Left renal cortex interstitium (tissue), 4 donors: ENCODE data around the gene VPS54. TPM values are rescaled to one million over a fixed set of nuclear protein-coding genes. Genes with fewer than 3 reads are reported as not detected.
A peak's percentile ranks its signal among the peaks of the same experiment; 100 is the strongest.
"Not testable (repeated sequence)": the region's sequence is repeated elsewhere in the genome, so short reads cannot be mapped to it uniquely, and the experiment has no call there.

Experiments
- DNase-seq, 4 donors: peaks; one replicate each; pipeline ENCODE4 v3.0.0-alpha.2; 2013; ENCODE audit warnings: low read depth in 4 of 4, low spot score in 2 of 4, missing footprints in 1 of 4
- polyA plus RNA-seq, 4 donors: library from polyadenylated mRNA; unstranded; fragments of 120-200 nt; gene quantifications; one replicate each; pipeline ENCODE4 v1.2.1, GENCODE V29; 2013; ENCODE audit not compliant: insufficient read length in 4 of 4

Gene VPS54
- polyA plus RNA-seq, 4 donors, result 42.8 to 52.9 (median 47.3) TPM

GRCh38 chr2:63849381-63850203 lies 169.6 kb downstream of the VPS54 start:
- DNase-seq, result peak in 1 of 4 donors; percentile 17

DNA sequence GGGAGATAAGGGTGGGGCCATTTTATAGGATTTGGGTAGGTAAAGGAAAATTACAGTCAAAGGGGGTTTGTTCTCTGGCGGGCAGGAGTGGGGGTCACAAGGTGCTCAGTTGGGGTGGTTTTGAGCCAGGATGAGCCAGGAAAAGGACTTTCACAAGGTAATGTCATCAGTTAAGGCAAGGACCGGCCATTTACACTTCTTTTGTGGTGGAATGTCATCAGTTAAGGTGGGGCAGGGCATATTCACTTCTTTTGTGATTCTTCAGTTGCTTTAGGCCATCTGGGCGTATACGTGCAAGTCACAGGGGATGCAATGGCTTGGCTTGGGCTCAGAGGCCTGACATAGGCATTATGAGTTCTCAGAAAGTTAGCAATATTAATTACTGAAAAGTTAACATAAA lies 171.7 kb downstream of the VPS54 start:
- not testable (repeated sequence) for DNase-seq

DNA sequence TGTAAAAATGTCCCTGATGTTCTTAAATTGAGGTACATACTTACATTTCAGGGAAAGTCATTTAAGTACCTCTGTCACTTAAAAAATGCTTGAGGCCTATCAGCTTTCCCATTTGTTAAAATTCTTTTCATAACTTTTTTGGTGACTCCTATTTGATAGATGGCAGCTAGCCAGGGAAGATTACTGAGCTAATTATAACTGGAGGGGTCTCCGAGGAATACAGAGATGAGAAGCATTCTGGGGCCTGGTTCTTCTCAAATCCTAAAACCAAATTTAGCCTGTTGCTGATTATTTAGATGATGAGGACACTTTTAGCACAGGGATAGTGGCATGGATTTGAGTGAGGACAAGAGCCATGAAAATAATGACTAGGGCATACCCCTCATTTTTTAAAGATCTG lies 172.7 kb downstream of the VPS54 start:
- DNase-seq, result no peak

GRCh38 chr2:63845866-63846265 lies 173.4 kb downstream of the VPS54 start:
- DNase-seq, result no peak

DNA sequence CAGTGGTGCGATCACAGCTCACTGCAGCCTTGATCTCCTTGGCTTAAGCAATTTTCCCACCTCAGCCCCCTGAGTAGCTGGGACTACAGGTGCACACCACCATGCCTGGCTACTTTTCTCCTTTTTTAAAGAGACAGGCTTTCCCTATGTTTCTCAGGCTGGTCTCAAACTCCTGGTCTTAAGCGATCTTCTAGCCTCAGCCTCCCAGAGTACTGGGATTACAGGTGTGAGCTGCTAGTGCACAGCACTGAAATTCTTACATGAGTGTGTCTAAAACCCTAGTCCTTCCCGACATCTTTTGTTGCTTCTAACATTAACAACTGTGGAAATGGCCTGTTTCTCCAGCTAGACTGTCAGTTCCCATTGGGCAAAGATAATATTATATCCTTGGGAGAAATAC lies 174.6 kb downstream of the VPS54 start:
- DNase-seq, result no peak

DNA sequence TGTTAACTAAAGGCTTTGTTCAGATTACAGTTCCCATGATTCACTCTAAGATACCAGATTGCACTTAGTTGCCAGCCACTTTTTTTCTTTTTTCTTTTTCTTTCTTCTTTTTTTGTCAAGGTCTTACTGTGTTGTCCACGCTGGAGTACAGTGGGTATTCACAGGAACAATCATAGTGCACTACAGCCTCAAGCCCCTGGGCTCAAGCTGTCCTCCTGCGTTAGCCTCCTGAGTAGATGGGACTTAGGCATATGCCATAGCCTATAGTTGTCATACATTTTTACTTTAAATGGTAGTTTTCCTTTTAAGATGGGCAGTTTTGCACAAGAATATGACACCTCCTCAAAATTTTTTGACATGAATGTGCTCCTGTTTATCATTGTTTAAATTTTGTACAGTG lies 175.4 kb downstream of the VPS54 start:
- no peak for DNase-seq

DNA sequence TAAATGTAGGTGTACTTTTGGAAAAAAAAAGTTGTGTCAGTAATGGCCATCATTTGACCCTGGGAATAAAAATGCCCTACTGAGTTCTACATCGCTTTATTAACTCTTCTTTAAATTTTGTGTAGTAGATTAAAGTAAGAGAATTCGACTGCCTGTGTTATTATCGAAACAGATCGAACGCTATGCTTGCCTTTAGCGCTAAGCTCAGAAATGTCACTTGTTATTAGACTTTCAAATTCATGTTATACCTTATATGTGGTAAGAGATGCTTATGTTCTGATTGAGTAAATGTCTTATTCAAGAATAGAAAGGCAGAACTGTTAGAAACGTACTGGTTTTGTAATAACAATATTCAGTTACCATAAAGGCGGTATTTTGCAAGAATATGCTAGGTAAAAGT lies 176.1 kb downstream of the VPS54 start:
- no peak for DNase-seq

DNA sequence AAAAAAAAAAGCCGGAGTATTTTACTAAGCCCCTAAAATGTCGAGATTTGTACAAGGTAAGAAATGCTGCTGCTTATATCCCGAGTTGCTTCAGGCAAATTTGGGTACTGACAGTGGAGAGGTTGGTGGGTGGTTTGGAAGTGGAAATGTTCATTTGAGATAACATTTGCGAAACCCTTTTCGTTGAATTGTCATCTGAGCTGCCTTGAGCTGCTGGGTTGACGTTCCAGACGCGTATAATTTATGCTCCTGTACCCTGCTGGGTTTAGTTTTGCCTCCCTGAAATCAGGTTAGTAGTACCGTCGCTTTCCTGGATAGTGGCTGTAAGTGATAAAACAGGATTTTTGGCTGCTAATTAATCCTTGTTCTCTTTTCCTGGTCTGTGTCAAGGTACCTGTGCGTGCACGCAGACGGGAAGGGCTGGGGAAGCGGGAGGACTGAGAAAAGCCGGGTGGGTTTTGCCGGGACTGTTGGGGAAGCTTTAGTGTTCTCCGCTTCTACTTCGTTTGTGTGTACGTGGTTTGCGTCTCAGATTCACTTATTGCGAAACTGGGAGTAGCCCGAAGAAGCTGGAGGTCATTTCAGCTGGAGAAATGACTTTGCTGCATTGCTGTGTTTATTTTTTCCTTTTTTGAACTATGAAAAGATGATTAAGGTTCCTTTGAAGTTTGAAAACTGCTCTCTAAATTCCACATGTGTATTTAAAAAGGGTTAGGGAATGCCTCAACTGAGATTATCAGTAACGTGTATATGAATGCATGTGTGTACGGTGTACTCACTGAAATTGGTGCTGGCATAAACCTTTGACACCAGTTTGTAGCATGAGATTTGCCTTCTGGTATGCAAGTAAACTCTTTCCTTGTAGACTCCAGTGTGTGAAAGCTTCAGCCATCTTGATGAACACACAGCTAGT lies 176.8 kb downstream of the VPS54 start:
- peak in 1 of 4 donors; percentile 76 for DNase-seq

Other genes with a start within 250 kb of the VPS54 start
- gene UGP2, start 177.5 kb downstream of the VPS54 start, polyA plus RNA-seq, result 100 to 1,000 TPM; 108 to 127 (median 122) TPM
- 10 to 100 TPM; 29.8 to 40.1 (median 32.1) TPM for gene PELI1, start 125.0 kb upstream of the VPS54 start, polyA plus RNA-seq